HepG2 (cell line): ENCODE data around the gene SLC24A4. TPM values are rescaled to one million over a fixed set of nuclear protein-coding genes. Genes with fewer than 3 reads are reported as not detected.

Experiments used
- ARID5B ChIP-seq: IDR thresholded peaks from 2 replicates; pipeline ENCODE4 v1.4.0; 2020; ENCODE audit warnings: mild to moderate bottlenecking, missing genetic modification reagents
- ASH2L ChIP-seq: fragments of 300-600, 200-600 bp; sonication (generic); IDR thresholded peaks from 2 replicates; pipeline ENCODE4 v1.7.0; 2017; ENCODE audit warnings: low read depth, mild to moderate bottlenecking, moderate library complexity, mixed read lengths, low read length; ENCODE audit not compliant: insufficient read length
- ESRRA ChIP-seq: sonication (generic); formaldehyde crosslinking; IDR thresholded peaks from 2 replicates; pipeline ENCODE4 v1.5.1; 2020; ENCODE audit warnings: mild to moderate bottlenecking, low read depth, missing genetic modification reagents
- FOXC1 ChIP-seq: sonication (generic); formaldehyde crosslinking; IDR thresholded peaks from 2 replicates; pipeline ENCODE4 v1.8.0; 2022; ENCODE audit warnings: mild to moderate bottlenecking, missing genetic modification reagents, borderline replicate concordance
- HDAC1 ChIP-seq: sonication (generic); formaldehyde crosslinking; IDR thresholded peaks from 2 replicates; pipeline ENCODE4 v1.5.1; 2020; ENCODE audit warnings: mild to moderate bottlenecking, missing genetic modification reagents
- HNF4A ChIP-seq: sonication (generic); formaldehyde crosslinking; IDR thresholded peaks from 2 replicates; pipeline ENCODE4 v1.4.0; 2020; ENCODE audit warnings: missing genetic modification reagents
- KAT2B ChIP-seq: fragments of 150-350 bp; IDR thresholded peaks from 2 replicates; pipeline ENCODE4 v1.6.1; 2014; ENCODE audit warnings: low read depth, low read length, borderline replicate concordance
- MED1 ChIP-seq: sonication (generic); formaldehyde crosslinking; IDR thresholded peaks from 2 replicates; pipeline ENCODE4 v1.4.0; 2020; ENCODE audit warnings: missing genetic modification reagents
- MTA1 ChIP-seq: sonication (generic); formaldehyde crosslinking; IDR thresholded peaks from 2 replicates; pipeline ENCODE4 v1.4.0; 2020; ENCODE audit warnings: missing genetic modification reagents, mild to moderate bottlenecking, borderline replicate concordance
- NCOA2 ChIP-seq: sonication (generic); formaldehyde crosslinking; IDR thresholded peaks from 2 replicates; pipeline ENCODE4 v1.8.0; 2022; ENCODE audit warnings: inconsistent platforms
- NR0B2 ChIP-seq: sonication (generic); formaldehyde crosslinking; IDR thresholded peaks from 2 replicates; pipeline ENCODE4 v1.4.0; 2020; ENCODE audit warnings: mild to moderate bottlenecking, missing genetic modification reagents
- PAXIP1 ChIP-seq: sonication (generic); formaldehyde crosslinking; conservative IDR thresholded peaks from 2 replicates; pipeline ENCODE4 v1.4.0; 2020; ENCODE audit warnings: mild to moderate bottlenecking, missing genetic modification reagents, moderate library complexity
- SAFB2 ChIP-seq: sonication (generic); formaldehyde crosslinking; IDR thresholded peaks from 2 replicates; pipeline ENCODE4 v1.5.1; 2020; ENCODE audit warnings: missing genetic modification reagents, low read depth, mild to moderate bottlenecking, borderline replicate concordance
- SMC3 ChIP-seq: IDR thresholded peaks from 2 replicates; pipeline ENCODE4 v1.6.1; 2011; ENCODE audit warnings: low read length, improper control_type of control experiment
- THRA ChIP-seq: sonication (generic); formaldehyde crosslinking; IDR thresholded peaks from 2 replicates; pipeline ENCODE4 v1.4.0; 2020; ENCODE audit warnings: missing genetic modification reagents, borderline replicate concordance
- ZFP41 ChIP-seq: sonication (generic); formaldehyde crosslinking; IDR thresholded peaks from 2 replicates; pipeline ENCODE4 v1.4.0; 2020; ENCODE audit warnings: mild to moderate bottlenecking, missing genetic modification reagents, borderline replicate concordance
- ZNF20 ChIP-seq: sonication (generic); formaldehyde crosslinking; IDR thresholded peaks from 2 replicates; pipeline ENCODE4 v1.4.0; 2020; ENCODE audit warnings: mild to moderate bottlenecking, moderate library complexity, missing genetic modification reagents
- ZNF3 ChIP-seq: IDR thresholded peaks from 2 replicates; pipeline ENCODE4 v1.7.0; 2017; ENCODE audit warnings: inconsistent platforms
- ZNF317 ChIP-seq: sonication (generic); formaldehyde crosslinking; IDR thresholded peaks from 2 replicates; pipeline ENCODE4 v1.5.0; 2020; ENCODE audit warnings: mild to moderate bottlenecking, missing genetic modification reagents
- ZNF556 ChIP-seq: sonication (generic); formaldehyde crosslinking; IDR thresholded peaks from 2 replicates; pipeline ENCODE4 v1.4.0; 2020; ENCODE audit warnings: mild to moderate bottlenecking, missing genetic modification reagents, borderline replicate concordance
- ZNF598 ChIP-seq: sonication (generic); formaldehyde crosslinking; IDR thresholded peaks from 2 replicates; pipeline ENCODE4 v1.5.1; 2020; ENCODE audit warnings: mild to moderate bottlenecking, missing genetic modification reagents, borderline replicate concordance
- ZSCAN22 ChIP-seq: sonication (generic); formaldehyde crosslinking; IDR thresholded peaks from 2 replicates; pipeline ENCODE4 v1.4.0; 2020; ENCODE audit warnings: mild to moderate bottlenecking, missing genetic modification reagents
- polyA plus RNA-seq, 8 experiments: library from polyadenylated mRNA; depleted of rRNA in 3 of 8; stranded (reverse) in 7 of 8; unstranded in 1 of 8; fragments of >200 nt; fragmentation: Illumina TruSeq in 4 of 8; extraction: Trizol in 4 of 8; gene quantifications; 2 replicates each; pipeline versions ENCODE4 v1.2.1 to v1.2.3, GENCODE V29; 2011 to 2016; ENCODE audit warnings: low read depth in 4 of 8, missing spikeins in 1 of 8, mixed read lengths in 1 of 8; ENCODE audit not compliant: insufficient read depth in 1 of 8
- total RNA-seq, 5 experiments: library from RNA; depleted of rRNA; stranded (reverse); fragments of >200 nt; fragmentation: Illumina TruSeq; extraction: Trizol; gene quantifications; 2 replicates each; pipeline ENCODE4 v1.2.3, GENCODE V29; 2016; ENCODE audit warnings: low read depth in 1 of 5

The SLC24A4 gene
- total and polyA plus RNA-seq, 2 of the 13 experiments (the other 11 are each of a cell fraction or from before 2014, with no cell fraction given), result not detected

- TF ChIP-seq ZNF598 (CRISPR knock-in tag) (no peak; the same call in 1 of the 2 replicates), ZSCAN22 (CRISPR knock-in tag) (no peak), ZNF3 (CRISPR knock-in tag) (no peak), THRA (peak; percentile 34; the same call in 1 of the 2 replicates), ESRRA (peak; percentile 98), ZFP41 (CRISPR knock-in tag) (no peak), ZNF20 (CRISPR knock-in tag) (no peak), HNF4A (CRISPR knock-in tag) (peak; percentile 79), ZNF317 (CRISPR knock-in tag) (peak; percentile 51; the same call in 1 of the 2 replicates), ZNF556 (peak; percentile 59; the same call in 1 of the 2 replicates), SMC3 (no peak), ARID5B (CRISPR knock-in tag) (peak; percentile 71), NR0B2 (no peak), SAFB2 (CRISPR knock-in tag) (peak; percentile 30; the same call in 1 of the 2 replicates), KAT2B (peak; percentile 3; the same call in 1 of the 2 replicates), MED1 (CRISPR knock-in tag) (peak; percentile 64; the same call in 1 of the 2 replicates), ASH2L (no peak), HDAC1 (CRISPR knock-in tag) (peak; percentile 73), FOXC1 (CRISPR knock-in tag) (no peak; the same call in 1 of the 2 replicates), MTA1 (CRISPR knock-in tag) (peak; percentile 83), PAXIP1 (CRISPR knock-in tag) (peak; percentile 82), NCOA2 (CRISPR knock-in tag) (peak; percentile 33; the same call in 1 of the 2 replicates)
Measured at GRCh38 chr14:92366237-92366636, 43.3 kb downstream of the SLC24A4 start (continued).
